Measurements from ENCODE around the gene DPYD. TPM values are rescaled to one million over a fixed set of nuclear protein-coding genes. Genes with fewer than 3 reads are reported as not detected.

Gene DPYD
- polyA plus RNA-seq, 2 donors = 6.7 to 10.0 TPM

DNA sequence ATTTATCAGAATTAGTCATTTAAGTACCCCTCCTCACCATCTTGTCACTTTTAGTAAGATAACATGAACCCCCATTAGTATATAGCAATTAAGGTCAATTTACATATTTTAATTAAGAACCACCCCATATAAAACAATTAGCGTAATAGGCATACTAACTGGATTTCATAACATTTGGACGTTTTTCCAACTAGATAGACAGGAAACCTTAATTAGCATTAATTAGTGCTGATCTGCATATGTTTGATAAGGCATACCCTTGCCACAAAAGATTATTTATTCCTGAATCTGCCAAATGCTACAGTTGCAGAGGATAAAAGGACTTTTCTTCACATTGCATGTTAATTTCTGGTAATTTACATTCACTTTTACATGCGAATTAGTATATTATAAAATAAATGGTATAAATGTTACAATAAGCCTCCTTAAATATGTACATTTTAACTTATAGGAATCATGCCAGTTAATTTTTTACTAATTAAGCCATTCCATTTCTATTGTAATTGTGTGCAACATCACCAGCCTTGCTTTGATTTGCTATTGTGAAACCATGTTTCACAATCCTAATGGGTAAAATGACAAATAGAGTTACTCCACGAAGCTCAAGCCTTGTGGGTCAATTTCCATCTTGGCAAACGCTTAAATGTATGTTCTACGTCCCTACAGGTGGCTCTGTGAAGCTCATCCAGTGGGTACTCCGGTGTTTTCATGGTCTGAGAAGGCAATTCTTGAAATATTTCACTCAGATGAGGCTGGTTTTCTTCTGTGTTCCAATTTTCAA lies 469.6 kb downstream of the DPYD start:
- Histone ChIP-seq H3K9me3 (ENCODE audit: control insufficient read depth in 2 of 2, insufficient read depth in 1 of 2, low read depth in 1 of 2, low read length in 1 of 2) (no peaks in the 10 kb centered on the region), H3K4me3 (ENCODE audit: low read depth in 1 of 2, low read length in 2 of 2) (no peak overlapping the region), H3K4me1 (ENCODE audit: control insufficient read depth in 2 of 2, insufficient read depth in 2 of 2, low read length in 1 of 2) (no peaks in the 10 kb centered on the region), H3K27me3 (ENCODE audit: control insufficient read depth in 1 of 2, insufficient read depth in 2 of 2, low read length in 2 of 2) (no peaks in the 10 kb centered on the region), H3K36me3 (ENCODE audit: control insufficient read depth in 2 of 2, insufficient read depth in 2 of 2, low read length in 1 of 2) (no peaks in the 10 kb centered on the region), H3K27ac (ENCODE audit: low read depth in 2 of 2, low read length in 1 of 2) (no peak overlapping the region)
- WGBS, 2 donors = 84 to 86% methylated on average over 7 of the region's 7 CpGs

- H3K36me3 ChIP-seq (ENCODE audit: control insufficient read depth in 2 of 2, insufficient read depth in 2 of 2, low read length in 1 of 2) = no peaks in the 10 kb centered on the region
- no peak overlapping the region for H3K27ac ChIP-seq (ENCODE audit: low read depth in 2 of 2, low read length in 1 of 2)
- H3K4me3 ChIP-seq (ENCODE audit: low read depth in 1 of 2, low read length in 2 of 2) = no peak overlapping the region
- H3K9me3 ChIP-seq (ENCODE audit: control insufficient read depth in 2 of 2, insufficient read depth in 1 of 2, low read depth in 1 of 2, low read length in 1 of 2) = no peaks in the 10 kb centered on the region
- H3K27me3 ChIP-seq (ENCODE audit: control insufficient read depth in 1 of 2, insufficient read depth in 2 of 2, low read length in 2 of 2) = no peaks in the 10 kb centered on the region
- H3K4me1 ChIP-seq (ENCODE audit: control insufficient read depth in 2 of 2, insufficient read depth in 2 of 2, low read length in 1 of 2) = no peaks in the 10 kb centered on the region
Measured at GRCh38 chr1:97441966-97442365, 478.9 kb downstream of the DPYD start.

DNA sequence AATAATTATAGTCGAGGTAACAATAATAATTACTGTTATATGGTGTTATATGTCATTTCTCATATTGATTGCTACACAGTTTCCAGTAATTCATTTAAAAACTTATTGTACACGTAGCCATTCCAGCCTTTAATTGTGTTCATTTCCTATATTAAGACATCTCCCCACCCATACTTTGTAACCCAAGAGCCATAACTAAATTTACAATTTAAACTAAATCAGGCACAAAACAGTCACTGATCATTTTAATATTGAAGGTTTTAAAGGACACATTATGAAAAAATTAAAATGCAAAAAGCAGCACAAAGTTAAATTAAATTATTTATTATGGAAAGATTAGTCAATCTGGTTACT lies 487.0 kb downstream of the DPYD start:
- 42 to 44% methylated on average over 2 of the region's 2 CpGs for WGBS, 2 donors
- no peak overlapping the region for H3K27ac ChIP-seq (ENCODE audit: low read depth in 2 of 2, low read length in 1 of 2)
- H3K9me3 ChIP-seq (ENCODE audit: control insufficient read depth in 2 of 2, insufficient read depth in 1 of 2, low read depth in 1 of 2, low read length in 1 of 2) = no peaks in the 10 kb centered on the region
- no peak overlapping the region for H3K4me3 ChIP-seq (ENCODE audit: low read depth in 1 of 2, low read length in 2 of 2)
- no peaks in the 10 kb centered on the region for H3K4me1 ChIP-seq (ENCODE audit: control insufficient read depth in 2 of 2, insufficient read depth in 2 of 2, low read length in 1 of 2)
- no peaks in the 10 kb centered on the region for H3K36me3 ChIP-seq (ENCODE audit: control insufficient read depth in 2 of 2, insufficient read depth in 2 of 2, low read length in 1 of 2)
- H3K27me3 ChIP-seq (ENCODE audit: control insufficient read depth in 1 of 2, insufficient read depth in 2 of 2, low read length in 2 of 2) = no peaks in the 10 kb centered on the region

- Histone ChIP-seq H3K9me3 (ENCODE audit: control insufficient read depth in 2 of 2, insufficient read depth in 1 of 2, low read depth in 1 of 2, low read length in 1 of 2) (no peaks in the 10 kb centered on the region), H3K27me3 (ENCODE audit: control insufficient read depth in 1 of 2, insufficient read depth in 2 of 2, low read length in 2 of 2) (no peaks in the 10 kb centered on the region), H3K36me3 (ENCODE audit: control insufficient read depth in 2 of 2, insufficient read depth in 2 of 2, low read length in 1 of 2) (no peaks in the 10 kb centered on the region), H3K27ac (ENCODE audit: low read depth in 2 of 2, low read length in 1 of 2) (no peak overlapping the region), H3K4me3 (ENCODE audit: low read depth in 1 of 2, low read length in 2 of 2) (no peak overlapping the region), H3K4me1 (ENCODE audit: control insufficient read depth in 2 of 2, insufficient read depth in 2 of 2, low read length in 1 of 2) (no peaks in the 10 kb centered on the region)
- 91 to 94% methylated on average over 2 of the region's 2 CpGs for WGBS, 2 donors
Measured at GRCh38 chr1:97433094-97433823, 487.6 kb downstream of the DPYD start.

DNA sequence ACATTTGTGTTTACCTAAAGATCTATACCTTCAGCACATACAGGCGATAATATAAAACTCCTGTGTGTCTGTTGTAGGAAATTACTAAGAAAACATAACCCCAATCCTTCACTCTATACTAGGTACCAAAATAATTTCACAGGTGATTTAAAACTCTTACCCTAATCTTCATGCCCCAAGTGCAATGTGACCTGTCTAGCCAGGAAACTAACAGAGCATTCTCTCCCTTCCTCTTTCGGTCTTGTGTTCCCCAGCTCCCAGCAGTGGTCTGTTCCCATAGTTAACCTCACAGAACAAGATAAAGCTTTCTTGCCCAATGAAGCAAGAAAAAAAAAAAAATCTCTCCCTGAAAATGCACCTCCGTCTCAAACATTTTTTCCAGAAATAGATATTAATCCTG lies 493.5 kb downstream of the DPYD start:
- no peaks in the 10 kb centered on the region for H3K36me3 ChIP-seq (ENCODE audit: control insufficient read depth in 2 of 2, insufficient read depth in 2 of 2, low read length in 1 of 2)
- H3K27me3 ChIP-seq (ENCODE audit: control insufficient read depth in 1 of 2, insufficient read depth in 2 of 2, low read length in 2 of 2) = no peaks in the 10 kb centered on the region
- WGBS, 2 donors = 93 to 97% methylated on average over 3 of the region's 3 CpGs
- H3K9me3 ChIP-seq (ENCODE audit: control insufficient read depth in 2 of 2, insufficient read depth in 1 of 2, low read depth in 1 of 2, low read length in 1 of 2) = no peaks in the 10 kb centered on the region
- H3K27ac ChIP-seq (ENCODE audit: low read depth in 2 of 2, low read length in 1 of 2) = no peak overlapping the region
- no peaks in the 10 kb centered on the region for H3K4me1 ChIP-seq (ENCODE audit: control insufficient read depth in 2 of 2, insufficient read depth in 2 of 2, low read length in 1 of 2)
- H3K4me3 ChIP-seq (ENCODE audit: low read depth in 1 of 2, low read length in 2 of 2) = no peak overlapping the region

- H3K27ac ChIP-seq (ENCODE audit: low read depth in 2 of 2, low read length in 1 of 2) = no peak overlapping the region
- 87 to 92% methylated on average over 1 of the region's 1 CpG for WGBS, 2 donors
- H3K36me3 ChIP-seq (ENCODE audit: control insufficient read depth in 2 of 2, insufficient read depth in 2 of 2, low read length in 1 of 2) = no peaks in the 10 kb centered on the region
- H3K9me3 ChIP-seq (ENCODE audit: control insufficient read depth in 2 of 2, insufficient read depth in 1 of 2, low read depth in 1 of 2, low read length in 1 of 2) = no peaks in the 10 kb centered on the region
- no peaks in the 10 kb centered on the region for H3K27me3 ChIP-seq (ENCODE audit: control insufficient read depth in 1 of 2, insufficient read depth in 2 of 2, low read length in 2 of 2)
- no peaks in the 10 kb centered on the region for H3K4me1 ChIP-seq (ENCODE audit: control insufficient read depth in 2 of 2, insufficient read depth in 2 of 2, low read length in 1 of 2)
- no peak overlapping the region for H3K4me3 ChIP-seq (ENCODE audit: low read depth in 1 of 2, low read length in 2 of 2)
Measured at GRCh38 chr1:97424209-97424608, 496.6 kb downstream of the DPYD start.

- 66 to 83% methylated on average over 2 of the region's 2 CpGs for WGBS, 2 donors
- H3K4me3 ChIP-seq (ENCODE audit: low read depth in 1 of 2, low read length in 2 of 2) = no peak overlapping the region
- no peaks in the 10 kb centered on the region for H3K9me3 ChIP-seq (ENCODE audit: control insufficient read depth in 2 of 2, insufficient read depth in 1 of 2, low read depth in 1 of 2, low read length in 1 of 2)
- no peaks in the 10 kb centered on the region for H3K27me3 ChIP-seq (ENCODE audit: control insufficient read depth in 1 of 2, insufficient read depth in 2 of 2, low read length in 2 of 2)
- H3K36me3 ChIP-seq (ENCODE audit: control insufficient read depth in 2 of 2, insufficient read depth in 2 of 2, low read length in 1 of 2) = no peaks in the 10 kb centered on the region
- H3K27ac ChIP-seq (ENCODE audit: low read depth in 2 of 2, low read length in 1 of 2) = no peak overlapping the region
- H3K4me1 ChIP-seq (ENCODE audit: control insufficient read depth in 2 of 2, insufficient read depth in 2 of 2, low read length in 1 of 2) = no peaks in the 10 kb centered on the region
Measured at GRCh38 chr1:97423403-97423802, 497.4 kb downstream of the DPYD start.

DNA sequence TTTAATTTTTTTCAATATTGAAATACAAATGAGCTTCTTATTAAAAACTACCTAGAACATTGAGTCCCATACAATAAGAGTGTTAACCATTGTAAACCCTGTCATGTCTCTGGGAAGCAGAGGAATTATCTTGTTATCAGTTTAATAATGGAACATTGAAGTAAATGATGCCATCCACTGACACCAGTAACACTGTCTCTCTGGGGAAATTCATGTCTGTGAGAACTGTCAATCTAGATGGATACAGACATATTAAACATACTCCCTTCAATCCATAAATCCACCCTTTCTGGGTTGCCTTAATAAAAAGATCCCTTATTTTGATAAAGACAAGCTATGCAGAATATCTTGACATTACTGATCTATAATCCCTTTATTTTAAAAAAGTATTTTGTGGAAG lies 503.2 kb downstream of the DPYD start:
- Histone ChIP-seq H3K36me3 (ENCODE audit: control insufficient read depth in 2 of 2, insufficient read depth in 2 of 2, low read length in 1 of 2) (no peaks in the 10 kb centered on the region), H3K4me3 (ENCODE audit: low read depth in 1 of 2, low read length in 2 of 2) (no peak overlapping the region), H3K27me3 (ENCODE audit: control insufficient read depth in 1 of 2, insufficient read depth in 2 of 2, low read length in 2 of 2) (no peaks in the 10 kb centered on the region), H3K9me3 (ENCODE audit: control insufficient read depth in 2 of 2, insufficient read depth in 1 of 2, low read depth in 1 of 2, low read length in 1 of 2) (no peaks in the 10 kb centered on the region), H3K27ac (ENCODE audit: low read depth in 2 of 2, low read length in 1 of 2) (no peak overlapping the region), H3K4me1 (ENCODE audit: control insufficient read depth in 2 of 2, insufficient read depth in 2 of 2, low read length in 1 of 2) (no peaks in the 10 kb centered on the region)

DNA sequence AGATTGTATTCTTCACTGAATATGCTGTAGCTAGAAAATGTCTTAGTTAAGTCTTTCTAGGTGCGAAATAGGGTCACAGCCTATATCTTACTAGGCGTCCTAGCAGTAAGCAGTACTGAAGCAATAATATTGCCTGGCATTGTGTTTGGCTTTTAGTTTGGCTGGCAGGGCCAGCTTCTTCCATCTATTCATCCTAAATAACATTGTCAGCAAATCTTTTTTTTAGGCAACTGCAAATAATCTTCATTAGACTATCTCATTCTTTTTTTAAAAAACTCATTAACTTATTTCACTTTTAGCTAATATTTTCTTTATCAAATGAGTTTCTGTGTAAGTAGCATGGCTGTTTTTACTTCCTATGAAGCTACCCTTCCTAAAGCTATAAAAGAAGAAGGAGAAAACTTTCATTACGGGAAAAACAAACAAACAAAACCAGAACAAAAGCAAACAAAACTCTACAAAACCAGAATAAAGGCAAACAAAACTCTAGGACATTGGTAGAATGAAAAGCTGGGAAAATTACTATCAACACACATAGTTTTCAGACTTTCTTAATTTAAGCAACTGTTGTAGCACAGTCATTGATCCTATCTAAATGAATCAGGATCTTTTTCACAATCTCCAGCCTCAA lies 506.0 kb downstream of the DPYD start:
- H3K4me1 ChIP-seq (ENCODE audit: control insufficient read depth in 2 of 2, insufficient read depth in 2 of 2, low read length in 1 of 2) = no peaks in the 10 kb centered on the region
- 90 to 91% methylated on average over 3 of the region's 3 CpGs for WGBS, 2 donors
- H3K27ac ChIP-seq (ENCODE audit: low read depth in 2 of 2, low read length in 1 of 2) = no peak overlapping the region
- no peaks in the 10 kb centered on the region for H3K27me3 ChIP-seq (ENCODE audit: control insufficient read depth in 1 of 2, insufficient read depth in 2 of 2, low read length in 2 of 2)
- H3K9me3 ChIP-seq (ENCODE audit: control insufficient read depth in 2 of 2, insufficient read depth in 1 of 2, low read depth in 1 of 2, low read length in 1 of 2) = no peaks in the 10 kb centered on the region
- H3K4me3 ChIP-seq (ENCODE audit: low read depth in 1 of 2, low read length in 2 of 2) = no peak overlapping the region
- no peaks in the 10 kb centered on the region for H3K36me3 ChIP-seq (ENCODE audit: control insufficient read depth in 2 of 2, insufficient read depth in 2 of 2, low read length in 1 of 2)
